Fibroblast of pulmonary artery (primary cell): ENCODE data around the gene ADORA1.

ENCODE experiments used
- DNase-seq: peaks from one replicate; pipeline ENCODE4 v3.0.0-alpha.2; 2010; ENCODE audit warnings: low read depth
- H3K4me3 ChIP-seq: replicated peaks from 2 replicates; pipeline ENCODE4 v1.5.1; 2011; ENCODE audit warnings: low read depth, mild to moderate bottlenecking, control low read depth, low read length, moderate library complexity
- TF ChIP-seq, protein P1 (sequence below): IDR thresholded peaks from 2 replicates; pipeline ENCODE4 v1.5.1; 2011; ENCODE audit warnings: mild to moderate bottlenecking, control low read depth, low read length, inconsistent platforms; ENCODE audit errors: missing control alignments

Gene ADORA1

GRCh38 chr1:203093754-203094410, 33.6 kb upstream of the ADORA1 start:
- no peak overlapping the region for H3K4me3 ChIP-seq
- TF ChIP-seq, protein P1, sequence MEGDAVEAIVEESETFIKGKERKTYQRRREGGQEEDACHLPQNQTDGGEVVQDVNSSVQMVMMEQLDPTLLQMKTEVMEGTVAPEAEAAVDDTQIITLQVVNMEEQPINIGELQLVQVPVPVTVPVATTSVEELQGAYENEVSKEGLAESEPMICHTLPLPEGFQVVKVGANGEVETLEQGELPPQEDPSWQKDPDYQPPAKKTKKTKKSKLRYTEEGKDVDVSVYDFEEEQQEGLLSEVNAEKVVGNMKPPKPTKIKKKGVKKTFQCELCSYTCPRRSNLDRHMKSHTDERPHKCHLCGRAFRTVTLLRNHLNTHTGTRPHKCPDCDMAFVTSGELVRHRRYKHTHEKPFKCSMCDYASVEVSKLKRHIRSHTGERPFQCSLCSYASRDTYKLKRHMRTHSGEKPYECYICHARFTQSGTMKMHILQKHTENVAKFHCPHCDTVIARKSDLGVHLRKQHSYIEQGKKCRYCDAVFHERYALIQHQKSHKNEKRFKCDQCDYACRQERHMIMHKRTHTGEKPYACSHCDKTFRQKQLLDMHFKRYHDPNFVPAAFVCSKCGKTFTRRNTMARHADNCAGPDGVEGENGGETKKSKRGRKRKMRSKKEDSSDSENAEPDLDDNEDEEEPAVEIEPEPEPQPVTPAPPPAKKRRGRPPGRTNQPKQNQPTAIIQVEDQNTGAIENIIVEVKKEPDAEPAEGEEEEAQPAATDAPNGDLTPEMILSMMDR, result no peak
- DNase-seq, result no peak

GRCh38 chr1:203095061-203095690, 32.4 kb upstream of the ADORA1 start:
- H3K4me3 ChIP-seq, result no peak overlapping the region
- TF ChIP-seq, protein P1, result no peak
- no peak for DNase-seq

GRCh38 chr1:203096566-203096965, 31.0 kb upstream of the ADORA1 start:
- TF ChIP-seq, protein P1, result no peak
- no peak overlapping the region for H3K4me3 ChIP-seq
- DNase-seq, result no peak

DNA sequence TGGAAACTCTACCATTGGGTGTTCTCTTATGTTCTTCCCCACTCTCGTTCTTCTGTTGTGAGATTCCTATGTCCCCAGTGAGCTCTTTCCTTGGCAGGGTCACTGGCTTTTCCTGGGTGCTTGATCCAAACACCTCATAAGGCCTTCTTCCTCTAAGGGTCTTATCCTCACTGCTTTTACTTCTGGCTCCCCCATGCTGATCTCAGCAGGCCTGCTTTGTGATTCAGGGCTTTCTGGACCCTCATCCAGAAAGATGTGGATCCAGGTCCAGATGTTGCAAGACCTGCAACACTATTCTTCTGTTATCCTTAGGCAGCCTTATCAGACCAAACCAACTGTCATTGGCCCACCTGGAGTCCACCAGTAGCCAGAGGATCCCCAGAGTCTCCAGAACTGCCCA, 30.5 kb upstream of the ADORA1 start:
- TF ChIP-seq, protein P1, result no peak
- H3K4me3 ChIP-seq, result no peak overlapping the region
- no peak for DNase-seq

DNA sequence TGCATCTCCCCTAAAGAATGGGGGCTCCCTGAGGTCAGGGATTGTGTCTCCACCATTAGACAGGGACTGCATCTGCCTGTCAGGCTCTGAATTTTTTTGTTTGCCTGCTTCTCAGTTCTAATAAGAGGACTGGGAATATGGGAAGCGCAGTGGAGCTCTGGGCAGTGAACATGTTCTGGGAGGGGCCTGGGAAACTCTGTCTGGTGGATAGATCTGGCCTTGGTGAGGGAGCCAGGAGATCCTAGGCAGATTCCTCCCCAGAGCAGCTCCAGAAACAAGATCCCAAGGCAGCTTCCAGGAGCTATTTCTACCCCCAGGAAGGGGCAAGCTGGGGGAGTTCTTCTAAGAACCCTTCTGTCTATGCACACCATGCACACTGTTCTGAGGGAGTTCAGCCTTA, 29.1 kb upstream of the ADORA1 start:
- no peak overlapping the region for H3K4me3 ChIP-seq
- DNase-seq, result no peak
- TF ChIP-seq, protein P1, result no peak

- no peak overlapping the region for H3K4me3 ChIP-seq
- TF ChIP-seq, protein P1, result no peak
- no peak for DNase-seq
Observed at GRCh38 chr1:203098914-203099520, 28.5 kb upstream of the ADORA1 start.
